GM11168 (cell line): ENCODE measurements around the gene EBF3.

Experiments used
- in situ Hi-C: fragments of 300-500 bp; cut with MboI; formaldehyde crosslinking; loops from one replicate; pipeline ENCODE4 v1.12.0; 2022; ENCODE audit warnings: low sequenced_read_pairs; ENCODE audit not compliant: unreplicated experiment

Gene EBF3

DNA sequence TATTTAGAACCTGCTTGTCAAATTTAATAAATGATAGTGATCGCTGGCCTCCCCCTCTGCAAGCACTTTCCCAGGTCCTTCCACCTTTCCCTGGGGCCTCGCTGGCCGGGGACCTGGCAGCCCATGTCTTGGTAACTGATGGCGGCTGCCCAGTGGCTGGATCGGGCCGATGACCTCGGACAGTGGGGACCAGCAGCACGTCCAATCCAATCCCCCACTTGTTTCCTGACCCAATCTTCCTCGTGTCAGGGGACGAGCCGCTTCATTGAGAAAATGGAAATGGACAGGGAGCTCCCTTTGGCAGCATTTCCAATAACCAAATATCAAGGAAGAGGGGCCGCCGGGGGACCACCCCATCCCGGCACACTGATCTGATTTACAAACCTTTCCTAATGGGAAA is 17.2 kb downstream of the EBF3 start:
- in situ Hi-C loops, result no loop called here

DNA sequence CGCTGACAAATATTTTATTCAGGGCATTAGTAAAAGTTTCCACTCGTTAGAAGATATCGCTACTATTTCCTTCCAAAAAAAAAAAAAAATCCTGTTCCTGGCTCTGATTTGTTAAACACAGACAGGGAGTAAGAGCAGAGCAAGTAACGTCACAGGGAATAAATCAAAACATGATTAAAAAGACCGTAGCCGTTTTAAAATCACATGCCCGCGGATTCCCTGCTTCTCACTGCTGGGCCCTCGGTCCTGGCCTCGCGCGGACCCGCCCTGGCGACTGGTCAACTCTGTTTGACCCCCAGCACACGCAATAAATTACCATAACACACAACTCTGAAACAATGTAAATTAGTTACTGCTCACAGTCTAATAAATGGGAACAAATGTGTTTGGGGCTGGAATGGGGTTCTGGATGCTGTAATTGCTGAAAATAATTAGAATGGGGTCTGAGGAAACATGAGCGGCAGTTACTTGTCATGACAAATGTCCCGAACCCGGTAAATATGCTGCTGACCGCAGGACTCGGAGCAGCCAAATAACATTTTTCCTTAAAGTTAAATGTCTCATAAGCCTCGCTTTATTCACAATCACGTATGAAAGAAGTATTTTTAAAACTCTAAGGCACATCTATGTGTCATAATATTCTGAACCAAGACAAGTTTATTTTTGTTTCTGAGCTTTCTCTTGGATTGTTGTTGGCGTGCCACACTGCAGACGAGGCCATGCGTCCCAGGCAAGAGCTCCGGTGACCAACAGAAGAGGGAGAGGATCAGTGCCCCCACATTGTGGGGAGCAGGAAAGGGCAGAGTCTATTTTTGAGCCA is 17.9 kb downstream of the EBF3 start:
- in situ Hi-C loops, result no loop called here

DNA sequence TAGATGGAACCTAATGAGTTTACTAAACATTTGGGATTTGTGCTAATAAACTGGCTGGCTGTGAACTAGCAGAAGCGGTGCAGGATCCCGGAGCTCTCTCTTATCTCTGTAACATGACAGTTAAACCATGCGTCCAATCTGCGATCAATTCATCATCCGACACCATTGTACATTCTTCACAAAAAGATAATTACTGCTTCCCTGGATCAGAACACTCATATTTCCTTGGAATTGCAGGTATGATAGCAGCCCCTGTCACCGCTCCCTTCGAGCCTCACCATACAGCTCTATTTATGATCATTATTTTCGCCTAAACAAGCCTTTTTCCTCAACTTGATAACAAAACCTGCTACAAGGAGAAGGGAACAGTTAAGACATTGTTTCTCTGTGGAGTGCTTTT is 18.5 kb downstream of the EBF3 start:
- in situ Hi-C loops, result no loop called here

GRCh38 chr10:129945064-129945463 is 19.0 kb downstream of the EBF3 start:
- in situ Hi-C loops, result no loop called here

GRCh38 chr10:129944456-129944855 is 19.6 kb downstream of the EBF3 start:
- in situ Hi-C loops, result no loop called here

- in situ Hi-C loops, result no loop called here
These were observed 20.9 kb downstream of the EBF3 start for GRCh38 chr10:129942936-129943715.

GRCh38 chr10:129942391-129942790 is 21.7 kb downstream of the EBF3 start:
- in situ Hi-C loops, result no loop called here

DNA sequence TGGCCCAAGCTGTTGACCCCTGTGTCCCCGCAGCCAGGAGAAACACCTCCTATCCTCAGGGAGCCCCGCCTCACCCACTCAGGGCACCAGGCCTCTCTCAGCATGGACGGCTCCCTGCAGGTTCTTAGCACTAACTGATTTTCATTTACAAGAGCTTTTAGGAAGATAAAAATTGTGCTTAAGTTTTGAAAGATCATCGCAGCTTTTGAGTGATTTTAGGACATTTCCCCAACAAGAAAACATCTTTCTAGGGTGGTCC is 22.1 kb downstream of the EBF3 start:
- in situ Hi-C loops, result no loop called here

DNA sequence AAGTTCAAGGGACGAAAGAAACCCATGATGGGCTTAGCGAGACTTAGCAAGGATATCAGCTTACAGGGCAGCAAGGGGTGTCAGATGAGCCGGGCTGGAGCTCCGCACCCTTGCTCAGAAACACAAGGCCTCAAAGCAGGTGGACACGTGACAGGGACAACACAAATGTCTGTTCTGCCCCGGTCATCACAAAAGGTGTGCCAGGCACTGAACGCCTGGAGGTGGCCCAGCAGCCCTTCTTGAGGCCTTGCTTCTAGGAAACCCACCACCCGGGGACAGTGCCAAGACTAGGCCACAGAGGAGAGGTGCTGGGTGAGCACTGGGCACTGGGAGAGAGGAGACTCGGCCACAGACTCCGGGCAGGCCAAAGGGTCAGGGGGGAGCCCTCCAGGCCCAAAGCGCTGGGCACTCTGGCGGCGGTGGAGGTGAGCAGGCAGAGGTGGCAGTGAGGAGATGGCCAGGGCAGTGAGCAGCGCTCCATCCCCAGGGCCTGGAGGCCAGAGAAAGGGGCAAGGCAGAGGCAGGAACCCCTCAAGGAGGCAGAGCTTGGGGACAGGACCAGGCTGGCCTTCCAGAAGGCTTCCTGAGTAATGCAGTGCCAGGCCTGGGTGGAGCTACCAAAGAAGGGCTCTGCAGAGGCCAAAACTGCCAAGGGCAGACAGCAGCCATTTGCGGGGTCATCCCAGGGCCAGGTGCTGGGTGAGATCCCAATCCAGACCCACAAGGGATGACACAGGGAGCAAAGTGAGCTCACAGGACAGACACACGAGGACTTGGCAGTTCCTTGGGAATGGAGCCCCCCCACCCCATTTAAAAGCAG is 22.7 kb downstream of the EBF3 start:
- in situ Hi-C loops, result no loop called here

- in situ Hi-C loops, result no loop called here
These were observed 23.4 kb downstream of the EBF3 start for GRCh38 chr10:129940617-129941198.

DNA sequence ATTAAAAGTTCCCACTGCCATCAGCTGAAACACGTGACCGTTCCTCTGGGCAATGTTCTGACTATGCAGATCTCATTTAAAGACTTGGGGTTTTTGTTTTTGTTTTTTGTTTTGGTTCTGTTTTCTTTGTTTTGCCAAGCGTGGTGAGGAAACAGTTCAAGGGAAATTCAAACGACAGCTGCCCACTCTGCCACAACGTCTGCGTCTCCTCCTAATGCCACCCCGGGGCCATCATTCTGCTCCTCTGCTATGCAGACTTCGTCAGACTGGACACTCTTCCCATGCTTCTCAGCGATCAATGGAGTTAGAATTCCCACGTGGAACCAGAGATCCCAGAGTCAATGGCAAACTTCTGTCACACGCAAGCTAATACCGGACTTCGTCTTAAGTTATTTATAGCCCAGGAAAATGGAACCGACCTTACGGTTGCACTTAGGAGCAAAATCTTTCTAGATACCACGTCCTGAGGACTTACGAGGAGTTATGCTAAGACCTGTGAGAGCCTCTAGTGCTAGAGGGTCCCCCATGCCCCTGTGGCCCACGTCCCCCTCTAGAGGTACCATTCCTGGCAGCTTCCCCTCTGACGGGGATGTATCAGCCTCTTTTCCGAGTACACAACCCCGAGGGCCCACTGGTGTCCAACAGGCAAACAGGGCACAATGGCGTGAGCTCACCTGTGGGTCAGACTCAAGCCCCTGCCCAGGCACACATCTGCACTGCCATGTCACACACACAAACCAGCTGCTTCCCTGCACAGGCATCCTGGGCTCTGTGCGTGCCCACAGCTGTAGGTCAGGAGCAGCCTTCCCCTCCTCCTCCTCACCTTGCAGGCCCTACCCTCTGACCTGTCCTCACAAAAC is 24.4 kb downstream of the EBF3 start:
- in situ Hi-C loops, result no loop called here

GRCh38 chr10:129938460-129938859 is 25.6 kb downstream of the EBF3 start:
- in situ Hi-C loops, result no loop called here

DNA sequence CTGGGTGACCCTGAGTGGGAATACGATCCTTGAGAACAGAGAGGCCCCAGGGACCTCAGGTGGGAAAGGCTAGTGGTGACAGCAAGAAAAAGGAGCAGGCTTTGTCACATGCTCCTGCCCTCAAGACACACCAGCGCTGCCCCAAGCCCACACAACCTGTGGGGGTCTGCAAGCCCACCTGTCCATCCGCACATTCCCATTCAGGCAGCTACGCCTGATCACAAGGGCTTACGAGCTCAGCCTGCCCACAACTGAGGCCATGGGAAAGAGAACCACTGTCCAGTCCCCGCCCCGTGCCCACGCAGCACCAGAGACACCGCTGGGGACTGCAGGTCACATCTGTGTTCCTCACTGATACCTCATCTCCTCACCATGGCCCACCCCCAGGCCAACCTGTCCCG is 26.7 kb downstream of the EBF3 start:
- in situ Hi-C loops, result no loop called here

DNA sequence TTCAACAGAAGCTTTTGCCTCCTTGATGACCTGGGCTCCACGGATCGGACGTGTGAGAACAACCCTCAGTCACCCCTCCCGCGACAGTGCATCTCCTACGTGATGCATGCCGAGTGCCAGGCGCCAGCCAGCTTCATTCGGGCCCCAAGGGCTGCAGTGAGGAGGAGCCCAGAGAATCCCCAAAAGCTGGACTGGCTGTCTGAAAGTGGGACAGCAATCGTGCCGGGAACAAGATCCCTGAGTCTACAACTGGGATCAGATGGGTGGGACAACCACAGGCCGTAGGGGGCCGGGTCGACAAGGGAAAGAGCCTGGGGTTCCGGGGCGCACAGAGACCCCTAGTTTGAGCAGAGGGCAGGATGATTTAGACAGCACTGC is 27.2 kb downstream of the EBF3 start:
- in situ Hi-C loops, result no loop called here

- in situ Hi-C loops, result no loop called here
These were observed 27.7 kb downstream of the EBF3 start for GRCh38 chr10:129936266-129936922.

DNA sequence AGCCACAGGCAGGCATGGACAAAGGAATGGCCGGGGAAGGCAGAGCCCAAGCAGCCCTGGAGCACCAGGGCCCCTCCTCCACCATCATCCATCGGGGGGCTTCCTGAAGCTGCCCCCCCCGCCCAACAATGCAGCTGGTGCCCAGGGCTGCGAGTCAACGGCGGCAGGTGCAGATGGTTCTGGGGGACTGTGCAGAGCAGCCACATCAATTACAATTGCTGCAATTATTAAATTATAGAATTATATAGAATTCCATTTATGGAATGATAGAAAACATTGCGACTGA is 28.3 kb downstream of the EBF3 start:
- in situ Hi-C loops, result no loop called here

DNA sequence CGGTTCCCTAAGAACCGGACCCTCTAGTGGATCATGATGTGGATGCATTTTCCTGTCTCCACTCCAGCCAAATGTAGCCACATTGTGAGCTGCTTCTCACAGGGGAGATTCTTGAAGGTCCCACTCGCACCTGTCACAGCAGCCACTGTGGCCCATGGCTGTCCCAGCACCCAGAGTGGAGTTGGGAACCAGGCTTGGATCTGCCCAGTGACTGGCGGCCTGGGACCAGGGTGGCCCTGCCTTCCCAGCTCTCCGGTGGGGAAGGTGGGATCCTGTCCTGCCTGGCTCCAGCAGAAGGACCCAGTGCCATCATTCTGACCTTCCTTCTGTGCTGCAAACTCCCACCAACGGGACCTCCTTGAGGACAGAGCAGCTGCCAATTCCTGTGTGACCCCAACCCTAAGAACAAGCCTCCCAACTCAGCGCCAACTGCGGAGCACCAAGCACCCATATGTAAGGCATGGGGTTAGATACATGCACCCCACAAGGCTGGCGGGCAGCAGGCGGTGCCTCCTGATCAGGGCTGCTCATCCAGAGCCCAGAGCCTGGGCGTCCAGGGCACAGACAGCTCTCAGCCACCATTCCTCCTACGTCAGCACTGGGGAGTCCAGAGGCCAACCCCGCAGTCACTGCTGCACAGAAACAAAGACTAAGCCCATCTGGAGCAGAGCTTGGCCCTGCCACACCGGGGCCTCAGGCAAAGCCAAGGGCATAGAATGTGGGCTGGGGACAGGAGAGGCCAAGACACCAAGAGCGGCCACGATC is 28.8 kb downstream of the EBF3 start:
- in situ Hi-C loops, result no loop called here

DNA sequence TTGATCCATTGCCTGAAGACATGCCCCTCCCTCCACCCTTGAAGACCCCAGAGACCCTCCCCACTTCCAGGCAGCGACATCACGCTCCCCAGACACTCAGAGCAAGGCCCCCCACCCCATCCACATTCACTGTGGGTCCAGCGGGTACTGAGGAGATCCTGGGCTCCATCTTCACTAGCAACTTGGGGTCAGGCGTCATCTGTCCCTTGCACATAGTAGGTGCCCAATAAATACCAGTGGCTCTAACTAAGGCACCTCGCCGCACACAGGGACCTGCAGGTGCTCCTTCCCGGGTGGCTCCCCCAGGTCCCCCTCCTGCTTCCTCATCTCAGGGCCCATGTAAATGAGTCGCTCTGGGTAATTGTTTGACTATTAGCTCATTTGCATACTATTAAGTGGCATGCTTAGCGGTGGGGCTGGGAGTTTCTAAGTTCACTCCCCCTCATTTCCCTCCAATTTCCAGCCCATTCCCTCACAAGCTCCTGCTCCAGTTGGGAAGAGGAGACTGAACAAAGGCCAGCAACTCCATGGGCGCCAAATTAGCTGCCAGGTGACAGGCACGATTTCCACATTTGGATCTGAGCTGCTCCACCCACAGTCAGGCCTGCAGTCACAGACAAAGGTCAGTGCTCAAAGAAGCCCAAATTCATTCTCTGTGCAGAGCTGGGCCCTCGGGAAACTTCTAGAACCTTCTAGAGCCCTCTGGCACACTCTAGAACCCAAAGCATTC is 29.7 kb downstream of the EBF3 start:
- in situ Hi-C loops, result no loop called here
